WTC11 (cell line): Measurements from ENCODE around the gene FADD. TPM values are rescaled to one million over a fixed set of nuclear protein-coding genes. Genes with fewer than 3 reads are reported as not detected.

Experiments
- ATAC-seq: fragments of 200-7000 bp; cut with Tn5 transposase; 2 replicates; pipeline ENCODE4 v1.10.0; 2021; ENCODE audit warnings: mild to moderate bottlenecking, moderate library complexity
- CTCF ChIA-PET: fragments of 300-600 bp; sonication (Branson Sonifier 250); formaldehyde crosslinking; loops from one replicate; lab custom pipeline; 2021; ENCODE audit warnings: antibody characterized with exemption; lab: Charles Lee
- POLR2A ChIA-PET: fragments of 350-600 bp; sonication (Branson Sonifier 250); formaldehyde crosslinking; loops from one replicate; lab custom pipeline; 2021; ENCODE audit warnings: antibody characterized with exemption; lab: Charles Lee
- DNase-seq: peaks from one replicate; pipeline ENCODE4 v3.0.0; 2021; ENCODE audit warnings: low spot score
- H3K27ac Mint-ChIP-seq: 2 replicates; pipeline ENCODE4 v1.8.0; 2021; ENCODE audit warnings: mixed read lengths
- H3K27me3 Mint-ChIP-seq: 2 replicates; pipeline ENCODE4 v1.8.0; 2021; ENCODE audit warnings: low read depth, mild to moderate bottlenecking, moderate library complexity, mixed read lengths
- H3K36me3 Mint-ChIP-seq: 2 replicates; pipeline ENCODE4 v1.8.0; 2021; ENCODE audit warnings: mixed read lengths
- H3K4me1 Mint-ChIP-seq: 2 replicates; pipeline ENCODE4 v1.8.0; 2022; ENCODE audit warnings: mixed read lengths
- H3K4me3 Mint-ChIP-seq: 2 replicates; pipeline ENCODE4 v1.8.0; 2021; ENCODE audit warnings: mild to moderate bottlenecking, moderate library complexity, mixed read lengths
- H3K9me3 Mint-ChIP-seq: 2 replicates; pipeline ENCODE4 v1.8.0; 2021; ENCODE audit warnings: mixed read lengths
- AR ChIP-seq: fragments of 250-450 bp; sonication (Bioruptor Pico); IDR thresholded peaks from 2 replicates; pipeline ENCODE4 v1.9.0; 2021; ENCODE audit warnings: mild to moderate bottlenecking
- GRHL2 ChIP-seq: fragments of 250-450 bp; sonication (Bioruptor Pico); IDR thresholded peaks from 2 replicates; pipeline ENCODE4 v1.8.0; 2022; ENCODE audit warnings: mild to moderate bottlenecking, moderate library complexity; ENCODE audit not compliant: insufficient replicate concordance, severe bottlenecking
- GTF2I ChIP-seq: fragments of 250-450 bp; sonication (Bioruptor Pico); conservative IDR thresholded peaks from 2 replicates; pipeline ENCODE4 v1.4.0; 2021; ENCODE audit warnings: mild to moderate bottlenecking
- JAZF1 ChIP-seq: fragments of 250-450 bp; sonication (Bioruptor Pico); IDR thresholded peaks from 2 replicates; pipeline ENCODE4 v1.9.0; 2021; ENCODE audit warnings: moderate library complexity, mild to moderate bottlenecking, inconsistent platforms
- MXD4 ChIP-seq: fragments of 250-450 bp; sonication (Bioruptor Pico); IDR thresholded peaks from 2 replicates; pipeline ENCODE4 v1.8.0; 2021; ENCODE audit warnings: mild to moderate bottlenecking, moderate library complexity, borderline replicate concordance
- SP1 ChIP-seq: sonication (generic); formaldehyde crosslinking; conservative IDR thresholded peaks from 2 replicates; pipeline ENCODE4 v1.8.1; 2022; ENCODE audit warnings: missing genetic modification reagents
- STAT6 ChIP-seq: sonication (generic); formaldehyde crosslinking; conservative IDR thresholded peaks from 2 replicates; pipeline ENCODE4 v1.8.1; 2023; ENCODE audit warnings: mild to moderate bottlenecking, low read depth, missing genetic modification reagents, moderate library complexity
- ZBTB21 ChIP-seq: sonication (generic); formaldehyde crosslinking; IDR thresholded peaks from 2 replicates; pipeline ENCODE4 v1.8.1; 2023; ENCODE audit warnings: mild to moderate bottlenecking, missing genetic modification reagents, borderline replicate concordance
- ZNF121 ChIP-seq: sonication (generic); formaldehyde crosslinking; IDR thresholded peaks from 2 replicates; pipeline ENCODE4 v1.8.0; 2023; ENCODE audit warnings: missing genetic modification reagents
- ZNF396 ChIP-seq: fragments of 250-450 bp; sonication (Bioruptor Pico); IDR thresholded peaks from 2 replicates; pipeline ENCODE4 v1.8.0; 2021; ENCODE audit warnings: mild to moderate bottlenecking, moderate library complexity, borderline replicate concordance
- ZNF416 ChIP-seq: fragments of 250-450 bp; sonication (Bioruptor Pico); IDR thresholded peaks from 2 replicates; pipeline ENCODE4 v1.9.0; 2021; ENCODE audit warnings: mild to moderate bottlenecking, inconsistent platforms
- total RNA-seq: library from RNA; stranded (reverse); gene quantifications from 3 replicates; pipeline ENCODE4 v1.2.3, GENCODE V29; 2021
- TF ChIP-seq, protein P1 (sequence below): sonication (generic); formaldehyde crosslinking; IDR thresholded peaks from 2 replicates; pipeline ENCODE4 v1.8.1; 2023; ENCODE audit warnings: mild to moderate bottlenecking, missing genetic modification reagents, moderate library complexity

Gene FADD
- total RNA-seq, 1 experiment from 2014 or later: 49.0 TPM

DNA sequence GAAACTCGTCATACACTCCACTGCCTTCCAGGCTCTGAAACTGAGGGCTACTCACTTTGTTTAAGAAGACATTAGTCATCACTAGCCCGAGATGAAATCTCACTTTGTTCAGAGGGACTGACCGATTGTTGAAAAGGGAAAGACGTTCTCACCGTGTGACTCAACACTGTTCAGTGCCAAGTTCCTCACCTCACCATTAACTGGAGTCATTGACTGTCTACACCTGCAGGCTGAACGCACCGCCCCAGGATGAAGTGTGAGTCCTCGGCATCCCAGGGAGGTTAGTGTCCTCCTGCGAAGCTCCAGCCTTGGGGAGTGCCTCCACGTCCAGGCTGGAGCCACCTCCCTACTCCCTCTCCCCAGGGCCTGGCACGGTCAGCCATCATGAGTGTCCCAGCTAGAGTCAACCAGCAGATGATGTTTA, 30.4 kb downstream of the FADD start (continued):
- TF ChIP-seq STAT6: no peak

- CTCF ChIA-PET: no interaction called here
- Mint-ChIP-seq H3K4me1 (no peaks in the 10 kb centered on the region), H3K4me3 (no peak overlapping the region), H3K9me3 (0 out of 2 replicates have a peak, but pooled peaks cover 5% of the 10 kb centered on the region), H3K36me3 (no peaks in the 10 kb centered on the region), H3K27ac (no peak overlapping the region; the same call in 1 of the 2 replicates), H3K27me3 (no peaks in the 10 kb centered on the region)
- no peak for TF ChIP-seq SP1 (CRISPR knock-in tag)
- TF ChIP-seq, protein P1, sequence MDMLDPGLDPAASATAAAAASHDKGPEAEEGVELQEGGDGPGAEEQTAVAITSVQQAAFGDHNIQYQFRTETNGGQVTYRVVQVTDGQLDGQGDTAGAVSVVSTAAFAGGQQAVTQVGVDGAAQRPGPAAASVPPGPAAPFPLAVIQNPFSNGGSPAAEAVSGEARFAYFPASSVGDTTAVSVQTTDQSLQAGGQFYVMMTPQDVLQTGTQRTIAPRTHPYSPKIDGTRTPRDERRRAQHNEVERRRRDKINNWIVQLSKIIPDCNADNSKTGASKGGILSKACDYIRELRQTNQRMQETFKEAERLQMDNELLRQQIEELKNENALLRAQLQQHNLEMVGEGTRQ: no peak
- DNase-seq: no peak
- ATAC-seq: no peak
- POLR2A ChIA-PET: no interaction called here
Measured at GRCh38 chr11:70233962-70234361, 30.9 kb downstream of the FADD start.

- no peak overlapping the region for H3K27ac Mint-ChIP-seq
- peaks cover 3% of the 10 kb centered on the region; the same call in 1 of the 2 replicates for H3K9me3 Mint-ChIP-seq
- no peak overlapping the region for H3K4me3 Mint-ChIP-seq
- POLR2A ChIA-PET: no interaction called here
- H3K36me3 Mint-ChIP-seq: no peaks in the 10 kb centered on the region
- H3K4me1 Mint-ChIP-seq: no peaks in the 10 kb centered on the region
- DNase-seq: no peak
- CTCF ChIA-PET: interaction anchor here (1.0 kb wide), 2 partner anchors 36 to 292 kb away, joined by 3 read pairs; no protein-coding TSS in a partner anchor
- H3K27me3 Mint-ChIP-seq: no peaks in the 10 kb centered on the region; the same call in none of the 2 replicates
- ATAC-seq: no peak
- TF ChIP-seq MXD4 (CRISPR knock-in tag) (no peak), ZBTB21 (CRISPR knock-in tag) (no peak), ZNF396 (CRISPR knock-in tag) (no peak), ZNF416 (CRISPR knock-in tag) (no peak), GTF2I (no peak), GRHL2 (CRISPR knock-in tag) (no peak), JAZF1 (CRISPR knock-in tag) (no peak), STAT6 (no peak), ZNF121 (no peak), SP1 (CRISPR knock-in tag) (no peak), AR (no peak)
Measured at GRCh38 chr11:70240337-70240736, 37.2 kb downstream of the FADD start.
